Bronchial epithelial cell (primary cell): ENCODE measurements around the gene KRT86. TPM values are rescaled to one million over a fixed set of nuclear protein-coding genes. Genes with fewer than 3 reads are reported as not detected.

Experiments
- DNase-seq: peaks from one replicate; pipeline ENCODE4 v3.0.0-alpha.2; 2010; ENCODE audit warnings: low read depth
- FAIRE-seq: peaks from 2 replicates; lab custom pipeline; 2011; peaks lifted over from hg19 to GRCh38; lab: Jason Lieb, UNC
- H3K27me3 ChIP-seq: 2 replicates; pipeline ENCODE4 v1.5.1; 2011; ENCODE audit warnings: low read length; ENCODE audit not compliant: control insufficient read depth, insufficient read depth
- H3K36me3 ChIP-seq: 2 replicates; pipeline ENCODE4 v1.5.1; 2011; ENCODE audit warnings: low read length; ENCODE audit not compliant: control insufficient read depth, insufficient read depth
- H3K4me3 ChIP-seq: 2 replicates; pipeline ENCODE4 v1.5.1; 2011; ENCODE audit warnings: mild to moderate bottlenecking, low read depth, low read length, control low read depth
- CTCF ChIP-seq: IDR thresholded peaks from 2 replicates; pipeline ENCODE4 v1.5.1; 2011; ENCODE audit warnings: mild to moderate bottlenecking, moderate library complexity, low read length, control low read depth, inconsistent platforms; ENCODE audit not compliant: insufficient read depth, severe bottlenecking
- total RNA-seq: library from RNA; depleted of rRNA; stranded (reverse); fragments of >200 nt; gene quantifications from 2 replicates; pipeline ENCODE4 v1.2.1, GENCODE V29; 2014

The KRT86 gene
- total RNA-seq, 1 donor from 2014 or later = 0.26 TPM

- DNase-seq = no peak
- H3K36me3 ChIP-seq = no peaks in the 10 kb centered on the region
- no peak overlapping the region for H3K4me3 ChIP-seq
- peaks cover 5% of the 10 kb centered on the region for H3K27me3 ChIP-seq
- TF ChIP-seq CTCF = no peak
- no peak for FAIRE-seq
These were observed 42.3 kb downstream of the KRT86 start for GRCh38 chr12:52316701-52317100.

GRCh38 chr12:52317468-52318052 lies 43.1 kb downstream of the KRT86 start:
- no peak for TF ChIP-seq CTCF
- DNase-seq (no peak), FAIRE-seq (no peak)
- Histone ChIP-seq H3K4me3 (no peak overlapping the region), H3K27me3 (peaks cover 5% of the 10 kb centered on the region), H3K36me3 (no peaks in the 10 kb centered on the region)

- FAIRE-seq (peak; percentile 86), DNase-seq (no peak)
- no peak overlapping the region for H3K4me3 ChIP-seq
- H3K27me3 ChIP-seq = peaks cover 5% of the 10 kb centered on the region
- no peak for TF ChIP-seq CTCF
- H3K36me3 ChIP-seq = no peaks in the 10 kb centered on the region
These were observed 44.0 kb downstream of the KRT86 start for GRCh38 chr12:52318241-52318990.

GRCh38 chr12:52319097-52319496 lies 44.7 kb downstream of the KRT86 start:
- Histone ChIP-seq H3K36me3 (no peaks in the 10 kb centered on the region), H3K4me3 (no peak overlapping the region), H3K27me3 (peaks cover 5% of the 10 kb centered on the region)
- DNase-seq = no peak
- no peak for FAIRE-seq
- TF ChIP-seq CTCF = peak; percentile 35

GRCh38 chr12:52320784-52321400 lies 46.4 kb downstream of the KRT86 start, which contains the start of gene KRT83:
Gene KRT83, minus strand, starts transcription at chr12:52321398. Its CDS starts 63 bp downstream, at chr12:52321335.
- FAIRE-seq (no peak), DNase-seq (no peak)
- Histone ChIP-seq H3K4me3 (no peak within 1 kb of the TSS), H3K36me3 (no peaks in the 10 kb centered on the region), H3K27me3 (peaks cover 5% of the 10 kb centered on the region)
- TF ChIP-seq CTCF = no peak
